ENCODE measurements around the gene ANKRD63. TPM values are rescaled to one million over a fixed set of nuclear protein-coding genes. Genes with fewer than 3 reads are reported as not detected.

ANKRD63 gene
- total RNA-seq, 4 donors from 2014 or later: not detected

- H3K27me3 ChIP-seq: peaks cover 0 to 5% of the 10 kb centered on the region in 2 donors
- no peak overlapping the region for H3K4me3 ChIP-seq
- TF ChIP-seq CTCF (IDR thresholded peaks at IDR 0.05) (peak; percentile 24 to 53 (median 43)), POLR2A (IDR thresholded peaks at IDR 0.05) (no peak)
- no peaks in the 10 kb centered on the region for H3K9me3 ChIP-seq
- H3K4me1 ChIP-seq: peaks cover 0 to 8% (median 0%) of the 10 kb centered on the region in 4 donors
- DNase-seq (ENCODE audit: low spot score in 2 of 2): no peak
- no peaks in the 10 kb centered on the region for H3K36me3 ChIP-seq
- 21 to 28% methylated on average over 4 of the region's 4 CpGs for WGBS, 2 donors
- no peak overlapping the region for H3K27ac ChIP-seq
Observed at GRCh38 chr15:40310001-40310959, 27.4 kb upstream of the ANKRD63 start.

- Histone ChIP-seq H3K27ac (no peak overlapping the region), H3K27me3 (peaks cover 0 to 5% of the 10 kb centered on the region in 2 donors), H3K4me3 (no peak overlapping the region), H3K36me3 (no peaks in the 10 kb centered on the region), H3K4me1 (peaks cover 0 to 8% (median 0%) of the 10 kb centered on the region in 4 donors), H3K9me3 (no peaks in the 10 kb centered on the region)
- WGBS, 2 donors: 70 to 77% methylated on average over 8 of the region's 8 CpGs
- no peak for TF ChIP-seq CTCF (IDR thresholded peaks at IDR 0.05)
- no peak for TF ChIP-seq EP300 (IDR thresholded peaks at IDR 0.05)
- TF ChIP-seq POLR2A (IDR thresholded peaks at IDR 0.05): no peak
- DNase-seq (ENCODE audit: low spot score in 2 of 2): no peak
Observed at GRCh38 chr15:40309344-40309862, 26.5 kb upstream of the ANKRD63 start.

GRCh38 chr15:40307421-40308211, 24.8 kb upstream of the ANKRD63 start, which contains the start of gene PLCB2:
PLCB2 (minus strand) TSS chr15:40307935; CDS start chr15:40307672, 263 bp downstream.
- peak within 1 kb of the TSS; percentile 12 to 49 (median 30) for H3K4me3 ChIP-seq

GRCh38 chr15:40306908-40307307, 24.0 kb upstream of the ANKRD63 start:
- TF ChIP-seq EP300 (IDR thresholded peaks at IDR 0.05) (no peak), POLR2A (IDR thresholded peaks at IDR 0.05) (no peak)
- H3K27me3 ChIP-seq: peaks cover 0 to 5% of the 10 kb centered on the region in 2 donors
- no peak for DNase-seq (ENCODE audit: low spot score in 2 of 2)
- WGBS, 2 donors: 73 to 87% methylated on average over 6 to 7 of the region's 7 CpGs
- H3K36me3 ChIP-seq: no peaks in the 10 kb centered on the region
- peak overlapping the region in 3 of 4 donors; percentile 11 to 49 (median 44) for H3K4me3 ChIP-seq
- peak overlapping the region in 1 of 4 donors; percentile 86 for H3K27ac ChIP-seq
- H3K9me3 ChIP-seq: no peaks in the 10 kb centered on the region
- no peaks in the 10 kb centered on the region for H3K4me1 ChIP-seq

More at GRCh38 chr15:40307421-40308211, 24.8 kb upstream of the ANKRD63 start, which contains the start of gene PLCB2:
- H3K9me3 ChIP-seq: no peaks in the 10 kb centered on the region
- H3K36me3 ChIP-seq: no peaks in the 10 kb centered on the region
- no peak for DNase-seq (ENCODE audit: low spot score in 2 of 2)
- WGBS, 2 donors: 46 to 63% methylated on average over 7 to 10 of the region's 15 CpGs
- TF ChIP-seq EP300 (IDR thresholded peaks at IDR 0.05) (no peak), CTCF (IDR thresholded peaks at IDR 0.05) (peak in 1 of 5 experiments; percentile 9)
- H3K27me3 ChIP-seq: peaks cover 0 to 5% of the 10 kb centered on the region in 2 donors
- H3K4me1 ChIP-seq: no peaks in the 10 kb centered on the region
- H3K27ac ChIP-seq: peak within 1 kb of the TSS in 3 of 4 donors; percentile 60 to 86 (median 62)

- no peak for DNase-seq (ENCODE audit: low spot score in 2 of 2)
- WGBS, 2 donors: 80 to 86% methylated on average over 3 to 5 of the region's 5 CpGs
- peak overlapping the region in 3 of 4 donors; percentile 11 to 49 (median 44) for H3K4me3 ChIP-seq
Observed at GRCh38 chr15:40306371-40306770, 23.5 kb upstream of the ANKRD63 start.

More at GRCh38 chr15:40306371-40306770, 23.5 kb upstream of the ANKRD63 start:
- peaks cover 0 to 5% of the 10 kb centered on the region in 2 donors for H3K27me3 ChIP-seq
- no peaks in the 10 kb centered on the region for H3K36me3 ChIP-seq
- no peaks in the 10 kb centered on the region for H3K4me1 ChIP-seq
- no peak overlapping the region for H3K27ac ChIP-seq
- no peak for TF ChIP-seq POLR2A (IDR thresholded peaks at IDR 0.05)
- no peak for TF ChIP-seq EP300 (IDR thresholded peaks at IDR 0.05)
- no peak for TF ChIP-seq CTCF (IDR thresholded peaks at IDR 0.05)
- H3K9me3 ChIP-seq: no peaks in the 10 kb centered on the region

All from tibial nerve (tissue), 4 donors.